ENCODE measurements around the gene GPER1. TPM values are rescaled to one million over a fixed set of nuclear protein-coding genes. Genes with fewer than 3 reads are reported as not detected.

Gene GPER1
- total RNA-seq, 2 experiments from 2014 or later, result not detected

DNA sequence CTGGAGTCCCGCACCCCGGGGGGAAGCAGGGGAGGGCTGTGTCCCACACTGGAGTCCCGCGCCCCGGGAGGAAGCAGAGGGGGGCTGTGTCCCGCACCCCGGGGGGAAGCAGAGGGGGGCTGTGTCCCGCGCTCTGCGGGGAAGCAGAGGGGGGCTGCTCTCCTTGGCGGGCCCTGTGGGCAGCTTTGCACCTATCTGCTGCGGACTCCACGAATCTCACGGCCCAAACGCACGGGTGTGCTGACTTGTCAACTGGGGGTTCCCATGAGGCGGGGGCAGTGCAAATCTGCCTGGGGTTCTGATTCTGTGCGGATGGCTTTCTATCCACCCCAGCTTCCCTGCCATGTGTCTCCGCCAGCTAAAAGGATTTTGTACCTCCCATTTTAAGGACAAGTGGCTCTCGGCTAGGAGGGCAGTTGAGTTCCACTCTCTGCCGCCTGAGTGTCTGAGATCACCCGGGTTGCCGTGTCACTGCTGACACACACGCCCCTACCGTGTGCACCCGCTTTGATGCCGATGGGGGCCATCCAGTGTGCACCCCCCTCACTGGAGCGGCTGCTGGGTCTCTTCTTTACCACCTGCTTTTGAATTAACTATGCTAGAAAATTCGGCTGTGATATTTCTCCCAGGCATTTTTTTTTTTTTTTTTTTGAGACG is 20.5 kb downstream of the GPER1 start:
- H3K4me1 Mint-ChIP-seq (ENCODE audit: low read depth), result peaks cover 14% of the 10 kb centered on the region
- ATAC-seq (ENCODE audit: poor library complexity), result no peak
- Histone ChIP-seq H3K36me3 (ENCODE audit: insufficient read depth, low read length) (no peaks in the 10 kb centered on the region), H3K4me3 (ENCODE audit: low read length) (no peak overlapping the region), H3K4me1 (ENCODE audit: insufficient read depth, low read length) (peaks cover 16% of the 10 kb centered on the region), H3K27ac (ENCODE audit: low read depth in 1 of 2, low read length in 2 of 2) (no peak overlapping the region), H3K27me3 (ENCODE audit: control insufficient read depth in 1 of 2, insufficient read depth in 2 of 2, low read length in 2 of 2) (no peaks in the 10 kb centered on the region), H3K9me3 (ENCODE audit: control insufficient read depth in 1 of 2, insufficient read depth in 1 of 2, low read length in 2 of 2) (no peaks in the 10 kb centered on the region)
- CTCF ChIA-PET, result no interaction called here
- H3K27me3 Mint-ChIP-seq, result no peaks in the 10 kb centered on the region
- peaks cover 2% of the 10 kb centered on the region for H3K36me3 Mint-ChIP-seq (ENCODE audit: low read depth)
- no peak overlapping the region for H3K27ac Mint-ChIP-seq
- H3K9me3 Mint-ChIP-seq, result no peaks in the 10 kb centered on the region
- H3K4me3 Mint-ChIP-seq, result no peak overlapping the region
- POLR2A ChIA-PET, result no interaction called here
- TF ChIP-seq, protein P1, sequence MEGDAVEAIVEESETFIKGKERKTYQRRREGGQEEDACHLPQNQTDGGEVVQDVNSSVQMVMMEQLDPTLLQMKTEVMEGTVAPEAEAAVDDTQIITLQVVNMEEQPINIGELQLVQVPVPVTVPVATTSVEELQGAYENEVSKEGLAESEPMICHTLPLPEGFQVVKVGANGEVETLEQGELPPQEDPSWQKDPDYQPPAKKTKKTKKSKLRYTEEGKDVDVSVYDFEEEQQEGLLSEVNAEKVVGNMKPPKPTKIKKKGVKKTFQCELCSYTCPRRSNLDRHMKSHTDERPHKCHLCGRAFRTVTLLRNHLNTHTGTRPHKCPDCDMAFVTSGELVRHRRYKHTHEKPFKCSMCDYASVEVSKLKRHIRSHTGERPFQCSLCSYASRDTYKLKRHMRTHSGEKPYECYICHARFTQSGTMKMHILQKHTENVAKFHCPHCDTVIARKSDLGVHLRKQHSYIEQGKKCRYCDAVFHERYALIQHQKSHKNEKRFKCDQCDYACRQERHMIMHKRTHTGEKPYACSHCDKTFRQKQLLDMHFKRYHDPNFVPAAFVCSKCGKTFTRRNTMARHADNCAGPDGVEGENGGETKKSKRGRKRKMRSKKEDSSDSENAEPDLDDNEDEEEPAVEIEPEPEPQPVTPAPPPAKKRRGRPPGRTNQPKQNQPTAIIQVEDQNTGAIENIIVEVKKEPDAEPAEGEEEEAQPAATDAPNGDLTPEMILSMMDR (IDR thresholded peaks at IDR 0.05), result no peak
- DNase-seq, result no peak
- intact Hi-C loops (cut with DNase I, micrococcal nuclease), result loop anchor here in 1 of 2 experiments (5.0 kb wide), 1 partner anchor 691 kb away; no protein-coding TSS in a partner anchor

DNA sequence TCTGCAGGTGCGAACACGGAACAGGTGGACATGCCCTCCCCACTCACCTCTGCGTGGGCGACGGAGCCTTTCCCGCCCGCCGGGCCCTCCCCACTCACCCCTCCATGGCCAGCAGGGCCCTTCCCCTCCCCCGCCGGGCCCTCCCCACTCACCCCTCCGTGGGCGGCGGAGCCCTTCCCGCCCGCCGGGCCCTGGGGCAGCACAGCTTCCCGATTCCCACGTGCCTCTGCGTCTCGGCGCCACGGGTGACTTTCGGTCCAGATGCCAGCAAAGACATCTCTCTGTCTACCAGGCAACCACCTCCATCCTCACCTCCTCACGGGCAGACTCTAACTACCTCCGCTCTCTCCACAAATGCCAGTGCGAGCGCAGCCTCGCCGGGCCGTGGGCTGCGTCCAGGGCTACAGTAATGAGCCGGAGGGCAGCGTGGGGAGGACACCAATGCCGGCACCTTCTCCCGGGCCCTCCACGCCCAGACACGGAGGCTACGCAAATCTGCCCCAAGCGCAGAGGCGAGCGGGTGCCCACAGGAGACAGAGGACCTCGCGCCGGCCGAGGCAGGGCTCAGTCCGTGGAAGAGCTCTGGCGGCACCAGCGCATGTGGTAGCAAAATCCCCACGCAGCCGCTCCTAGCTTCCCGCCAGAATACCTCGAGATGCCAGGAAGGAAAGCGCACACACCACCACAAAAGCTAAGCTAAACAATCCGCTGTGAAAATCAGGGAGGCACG is 21.8 kb downstream of the GPER1 start:
- ATAC-seq (ENCODE audit: poor library complexity), result no peak
- Mint-ChIP-seq H3K27me3 (no peaks in the 10 kb centered on the region), H3K4me1 (ENCODE audit: low read depth) (peaks cover 9% of the 10 kb centered on the region), H3K4me3 (no peak overlapping the region), H3K36me3 (ENCODE audit: low read depth) (peaks cover 5% of the 10 kb centered on the region), H3K9me3 (no peaks in the 10 kb centered on the region), H3K27ac (no peak overlapping the region)
- H3K4me1 ChIP-seq (ENCODE audit: insufficient read depth, low read length), result peaks cover 5% of the 10 kb centered on the region
- no peaks in the 10 kb centered on the region for H3K36me3 ChIP-seq (ENCODE audit: insufficient read depth, low read length)
- H3K27me3 ChIP-seq (ENCODE audit: control insufficient read depth in 1 of 2, insufficient read depth in 2 of 2, low read length in 2 of 2), result no peaks in the 10 kb centered on the region
- no peak overlapping the region for H3K27ac ChIP-seq (ENCODE audit: low read depth in 1 of 2, low read length in 2 of 2)
- no peaks in the 10 kb centered on the region for H3K9me3 ChIP-seq (ENCODE audit: control insufficient read depth in 1 of 2, insufficient read depth in 1 of 2, low read length in 2 of 2)
- ChIA-PET POLR2A (no interaction called here), CTCF (no interaction called here)
- DNase-seq, result no peak
- TF ChIP-seq, protein P1 (IDR thresholded peaks at IDR 0.05), result no peak
- H3K4me3 ChIP-seq (ENCODE audit: low read length), result no peak overlapping the region
- intact Hi-C loops (cut with DNase I, micrococcal nuclease), result loop anchor here in 1 of 2 experiments (5.0 kb wide), 1 partner anchor 692 kb away; no protein-coding TSS in a partner anchor

DNA sequence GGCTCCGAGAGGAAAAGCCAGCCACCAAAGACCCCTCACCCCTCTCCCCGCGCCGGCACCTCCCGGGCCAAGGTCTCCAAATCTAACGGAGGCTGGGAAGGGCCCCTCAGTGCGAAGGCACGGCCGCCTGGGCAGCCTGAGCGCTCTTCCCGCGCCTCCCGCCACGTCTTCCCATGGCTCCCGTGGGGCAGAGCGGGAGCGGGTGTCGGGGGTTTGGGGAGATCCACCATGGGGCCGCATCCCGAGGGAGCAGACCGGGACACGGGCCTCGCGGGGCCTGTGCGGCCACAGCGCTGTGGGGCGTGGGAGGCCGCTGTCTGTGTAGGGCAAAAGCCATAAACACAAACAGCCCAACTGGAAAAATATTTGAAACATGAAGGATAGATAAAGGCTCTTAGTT is 22.4 kb downstream of the GPER1 start:
- H3K4me1 ChIP-seq (ENCODE audit: insufficient read depth, low read length), result no peaks in the 10 kb centered on the region
- CTCF ChIA-PET, result interaction anchor here (0.6 kb wide), 1 partner anchor 21 kb away, joined by 3 read pairs; no protein-coding TSS in a partner anchor
- DNase-seq (no peak), ATAC-seq (ENCODE audit: poor library complexity) (no peak)
- Mint-ChIP-seq H3K36me3 (ENCODE audit: low read depth) (peaks cover 5% of the 10 kb centered on the region), H3K27me3 (no peaks in the 10 kb centered on the region), H3K27ac (no peak overlapping the region), H3K4me3 (no peak overlapping the region), H3K9me3 (no peaks in the 10 kb centered on the region), H3K4me1 (ENCODE audit: low read depth) (peaks cover 2% of the 10 kb centered on the region)
- H3K27ac ChIP-seq (ENCODE audit: low read depth in 1 of 2, low read length in 2 of 2), result no peak overlapping the region
- no peak overlapping the region for H3K4me3 ChIP-seq (ENCODE audit: low read length)
- no peaks in the 10 kb centered on the region for H3K36me3 ChIP-seq (ENCODE audit: insufficient read depth, low read length)
- intact Hi-C loops (cut with DNase I, micrococcal nuclease), result no loop called here
- no peaks in the 10 kb centered on the region for H3K9me3 ChIP-seq (ENCODE audit: control insufficient read depth in 1 of 2, insufficient read depth in 1 of 2, low read length in 2 of 2)
- TF ChIP-seq, protein P1 (IDR thresholded peaks at IDR 0.05), result no peak
- POLR2A ChIA-PET, result no interaction called here
- H3K27me3 ChIP-seq (ENCODE audit: control insufficient read depth in 1 of 2, insufficient read depth in 2 of 2, low read length in 2 of 2), result no peaks in the 10 kb centered on the region

Data from CD4-positive, alpha-beta T cell (primary cell).